Keratinocyte (primary cell): Measurements from ENCODE around the gene MRPS7.

Experiments
- EZH2 ChIP-seq: IDR thresholded peaks from one replicate; pipeline ENCODE4 v1.6.1; 2012; ENCODE audit warnings: inconsistent platforms, mild to moderate bottlenecking, low read length, moderate library complexity
- TF ChIP-seq, protein P1 (sequence below), 3 experiments: IDR thresholded peaks in 1 of 3; conservative IDR thresholded peaks in 1 of 3; optimal IDR thresholded peaks in 1 of 3; 2 replicates in 2 of 3; 3 replicates in 1 of 3; pipeline versions ENCODE3 to v1.5.1; 2011; ENCODE audit warnings: low read length in 3 of 3, mild to moderate bottlenecking in 3 of 3, moderate library complexity in 2 of 3, control low read depth in 1 of 3, inconsistent platforms in 1 of 3; ENCODE audit not compliant: insufficient read depth in 2 of 3; ENCODE audit errors: extremely low read depth in 1 of 3

DNA sequence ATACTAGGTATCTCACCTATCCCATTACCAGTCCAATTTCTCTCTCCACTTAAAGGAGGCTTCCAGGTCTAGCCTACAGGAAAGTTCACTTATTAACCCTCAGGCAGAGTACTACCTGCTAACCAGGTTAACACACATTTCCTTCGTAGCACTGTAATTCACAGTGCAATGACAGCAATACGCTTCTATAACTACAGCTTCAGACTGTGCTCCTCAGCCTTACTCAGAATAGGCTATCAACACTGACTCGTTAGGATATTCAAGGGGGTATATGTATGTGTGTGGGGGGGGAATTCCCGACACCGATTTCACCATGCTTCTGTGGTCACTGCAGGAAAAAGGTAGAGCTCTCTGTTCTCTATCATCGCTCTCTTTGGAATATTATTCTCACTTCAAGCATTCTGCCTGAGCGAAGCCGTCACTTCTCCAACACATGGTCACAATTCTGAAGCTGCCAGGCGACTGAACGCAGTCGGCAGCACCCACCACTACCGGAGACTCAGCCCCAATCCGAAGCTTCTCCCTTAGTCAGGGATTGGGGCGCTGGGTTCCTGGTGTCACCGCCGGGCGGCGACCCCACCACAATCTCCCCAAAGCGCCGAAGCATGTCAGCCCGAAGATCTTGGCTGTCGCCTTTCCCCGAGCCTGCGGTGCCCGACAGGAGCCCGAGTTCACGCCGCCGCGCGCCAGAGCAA lies 891 bp upstream of the MRPS7 start:
- no peak for TF ChIP-seq EZH2
- TF ChIP-seq, protein P1, sequence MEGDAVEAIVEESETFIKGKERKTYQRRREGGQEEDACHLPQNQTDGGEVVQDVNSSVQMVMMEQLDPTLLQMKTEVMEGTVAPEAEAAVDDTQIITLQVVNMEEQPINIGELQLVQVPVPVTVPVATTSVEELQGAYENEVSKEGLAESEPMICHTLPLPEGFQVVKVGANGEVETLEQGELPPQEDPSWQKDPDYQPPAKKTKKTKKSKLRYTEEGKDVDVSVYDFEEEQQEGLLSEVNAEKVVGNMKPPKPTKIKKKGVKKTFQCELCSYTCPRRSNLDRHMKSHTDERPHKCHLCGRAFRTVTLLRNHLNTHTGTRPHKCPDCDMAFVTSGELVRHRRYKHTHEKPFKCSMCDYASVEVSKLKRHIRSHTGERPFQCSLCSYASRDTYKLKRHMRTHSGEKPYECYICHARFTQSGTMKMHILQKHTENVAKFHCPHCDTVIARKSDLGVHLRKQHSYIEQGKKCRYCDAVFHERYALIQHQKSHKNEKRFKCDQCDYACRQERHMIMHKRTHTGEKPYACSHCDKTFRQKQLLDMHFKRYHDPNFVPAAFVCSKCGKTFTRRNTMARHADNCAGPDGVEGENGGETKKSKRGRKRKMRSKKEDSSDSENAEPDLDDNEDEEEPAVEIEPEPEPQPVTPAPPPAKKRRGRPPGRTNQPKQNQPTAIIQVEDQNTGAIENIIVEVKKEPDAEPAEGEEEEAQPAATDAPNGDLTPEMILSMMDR (optimal IDR thresholded peaks at IDR 0.05 in 1 of 3, IDR thresholded peaks at IDR 0.05 in 1 of 3, conservative IDR thresholded peaks at IDR 0.05 in 1 of 3; ENCODE audit: extremely low read depth in 1 of 3, insufficient read depth in 2 of 3, low read length in 3 of 3), result peak; percentile 6 to 14 (median 11)
